Vagina (tissue), 2 donors: ENCODE data around the gene BSG.

ENCODE experiments used
- CTCF ChIP-seq, 3 experiments: fragments of 450-650 bp in 2 of 3; fragments of 200-600 bp in 1 of 3; sonication (generic) in 1 of 3; IDR thresholded peaks; one replicate each; pipeline ENCODE4 v1.5.1; 2017 to 2019; ENCODE audit warnings: antibody characterized with exemption in 3 of 3, mild to moderate bottlenecking in 2 of 3, moderate library complexity in 2 of 3
- POLR2A ChIP-seq, 2 donors: fragments of 450-650 bp; IDR thresholded peaks; one replicate each; pipeline ENCODE4 v1.6.1; 2017; ENCODE audit warnings: antibody characterized with exemption in 2 of 2, mild to moderate bottlenecking in 2 of 2, moderate library complexity in 2 of 2
- POLR2AphosphoS5 ChIP-seq, 2 donors: sonication (generic); formaldehyde crosslinking; IDR thresholded peaks; one replicate each; pipeline ENCODE4 v1.9.0; 2017; ENCODE audit warnings: antibody characterized with exemption in 2 of 2, mild to moderate bottlenecking in 2 of 2, low read depth in 1 of 2; ENCODE audit not compliant: insufficient read depth in 1 of 2

GRCh38 chr19:625257-625656, 52.9 kb downstream of the BSG start:
- no peak for TF ChIP-seq POLR2A (IDR thresholded peaks at IDR 0.05)
- TF ChIP-seq CTCF (IDR thresholded peaks at IDR 0.05), result no peak
- TF ChIP-seq POLR2AphosphoS5 (IDR thresholded peaks at IDR 0.05; ENCODE audit: insufficient read depth in 1 of 2, low read depth in 1 of 2), result no peak
